Measurements from ENCODE around the gene TTC9B.
A peak's percentile ranks its signal among the peaks of the same experiment; 100 is the strongest.

DNA sequence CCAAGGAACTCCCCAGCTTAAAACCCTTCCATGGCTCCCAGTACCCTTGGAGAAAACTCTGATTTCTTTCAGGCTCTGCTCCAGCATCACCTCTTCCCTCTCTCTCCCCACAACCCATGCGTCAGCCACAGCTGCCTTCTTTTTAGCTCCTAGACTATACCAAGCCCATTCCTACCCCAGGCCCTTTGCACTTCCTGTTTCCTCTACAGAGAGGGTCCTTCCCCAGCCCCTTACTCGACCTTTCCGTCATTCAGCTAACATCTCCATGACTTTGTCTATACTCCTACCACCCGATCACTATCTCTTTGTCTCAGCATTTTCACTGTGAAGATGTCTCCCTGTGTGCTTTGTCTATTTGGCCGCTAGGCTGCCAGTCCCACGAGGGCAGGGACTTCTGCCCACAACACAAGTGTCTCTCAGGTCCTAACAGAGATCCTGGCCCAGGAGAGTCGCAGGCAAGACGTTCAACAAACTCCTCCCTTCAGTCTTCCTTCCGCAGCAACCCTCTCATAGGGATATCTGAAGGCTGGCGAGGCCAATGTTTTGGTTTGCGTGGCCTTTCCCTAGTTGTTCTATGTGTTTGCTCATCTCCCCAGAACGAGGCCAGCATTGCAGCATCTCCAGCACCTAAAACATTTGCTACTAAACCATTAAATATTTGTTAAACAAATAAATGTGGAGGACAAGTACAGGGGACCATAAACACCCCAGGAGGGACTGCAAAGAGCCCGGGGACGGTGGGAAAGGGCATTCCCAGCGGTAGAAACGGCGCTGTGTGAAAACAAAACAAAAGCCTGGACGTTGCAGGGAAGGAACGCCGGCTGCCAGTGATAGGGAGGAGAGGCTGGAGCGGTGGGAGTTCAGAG is 7.5 kb upstream of the TTC9B start:
- TF ChIP-seq, protein P1, sequence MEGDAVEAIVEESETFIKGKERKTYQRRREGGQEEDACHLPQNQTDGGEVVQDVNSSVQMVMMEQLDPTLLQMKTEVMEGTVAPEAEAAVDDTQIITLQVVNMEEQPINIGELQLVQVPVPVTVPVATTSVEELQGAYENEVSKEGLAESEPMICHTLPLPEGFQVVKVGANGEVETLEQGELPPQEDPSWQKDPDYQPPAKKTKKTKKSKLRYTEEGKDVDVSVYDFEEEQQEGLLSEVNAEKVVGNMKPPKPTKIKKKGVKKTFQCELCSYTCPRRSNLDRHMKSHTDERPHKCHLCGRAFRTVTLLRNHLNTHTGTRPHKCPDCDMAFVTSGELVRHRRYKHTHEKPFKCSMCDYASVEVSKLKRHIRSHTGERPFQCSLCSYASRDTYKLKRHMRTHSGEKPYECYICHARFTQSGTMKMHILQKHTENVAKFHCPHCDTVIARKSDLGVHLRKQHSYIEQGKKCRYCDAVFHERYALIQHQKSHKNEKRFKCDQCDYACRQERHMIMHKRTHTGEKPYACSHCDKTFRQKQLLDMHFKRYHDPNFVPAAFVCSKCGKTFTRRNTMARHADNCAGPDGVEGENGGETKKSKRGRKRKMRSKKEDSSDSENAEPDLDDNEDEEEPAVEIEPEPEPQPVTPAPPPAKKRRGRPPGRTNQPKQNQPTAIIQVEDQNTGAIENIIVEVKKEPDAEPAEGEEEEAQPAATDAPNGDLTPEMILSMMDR (CRISPR knock-in tag; IDR thresholded peaks at IDR 0.05): peak; percentile 33; the same call in 1 of the 2 replicates
- no peak for TF ChIP-seq CENPT (CRISPR knock-in tag; IDR thresholded peaks at IDR 0.05; ENCODE audit: low read depth)
- TF ChIP-seq, protein P2, sequence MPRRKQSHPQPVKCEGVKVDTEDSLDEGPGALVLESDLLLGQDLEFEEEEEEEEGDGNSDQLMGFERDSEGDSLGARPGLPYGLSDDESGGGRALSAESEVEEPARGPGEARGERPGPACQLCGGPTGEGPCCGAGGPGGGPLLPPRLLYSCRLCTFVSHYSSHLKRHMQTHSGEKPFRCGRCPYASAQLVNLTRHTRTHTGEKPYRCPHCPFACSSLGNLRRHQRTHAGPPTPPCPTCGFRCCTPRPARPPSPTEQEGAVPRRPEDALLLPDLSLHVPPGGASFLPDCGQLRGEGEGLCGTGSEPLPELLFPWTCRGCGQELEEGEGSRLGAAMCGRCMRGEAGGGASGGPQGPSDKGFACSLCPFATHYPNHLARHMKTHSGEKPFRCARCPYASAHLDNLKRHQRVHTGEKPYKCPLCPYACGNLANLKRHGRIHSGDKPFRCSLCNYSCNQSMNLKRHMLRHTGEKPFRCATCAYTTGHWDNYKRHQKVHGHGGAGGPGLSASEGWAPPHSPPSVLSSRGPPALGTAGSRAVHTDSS (CRISPR knock-in tag; conservative IDR thresholded peaks at IDR 0.05): no peak
- no peak for TF ChIP-seq STAG1 (CRISPR knock-in tag; IDR thresholded peaks at IDR 0.05)
- TF ChIP-seq ZKSCAN1 (IDR thresholded peaks at IDR 0.05; ENCODE audit: low read length): no peak
- TF ChIP-seq POLR2A (IDR thresholded peaks at IDR 0.05; ENCODE audit: insufficient read depth in 1 of 2, low read depth in 2 of 2, low read length in 2 of 2): no peak
- no peak for TF ChIP-seq HDAC2 (CRISPR knock-in tag; IDR thresholded peaks at IDR 0.05)
- TF ChIP-seq ZNF3 (CRISPR knock-in tag; IDR thresholded peaks at IDR 0.05): no peak
- no peak for TF ChIP-seq ZNF570 (CRISPR knock-in tag; IDR thresholded peaks at IDR 0.05; ENCODE audit: borderline replicate concordance)
- TF ChIP-seq ZNF264 (CRISPR knock-in tag; IDR thresholded peaks at IDR 0.05): no peak
